ENCODE results near the gene EXT2. TPM values are rescaled to one million over a fixed set of nuclear protein-coding genes. Genes with fewer than 3 reads are reported as not detected.

The EXT2 gene
- total and polyA plus RNA-seq, 7 donors, result 11.0 to 23.5 (median 21.4) TPM

- 88 to 92% (median 90%) methylated on average over 6 of the region's 6 CpGs for WGBS, 3 donors
- intact Hi-C loops (cut with DNase I), result loop anchor here in 1 of 2 donors (10.0 kb wide), 1 partner anchor 497 kb away; no protein-coding TSS in a partner anchor
- no peaks in the 10 kb centered on the region for H3K9me3 ChIP-seq
- peaks cover 3 to 38% of the 10 kb centered on the region in 2 donors for H3K36me3 ChIP-seq (ENCODE audit: insufficient read depth in 1 of 2, low read depth in 1 of 2)
- H3K27ac ChIP-seq, result no peak overlapping the region
- H3K4me1 ChIP-seq, result peaks cover 26% of the 10 kb centered on the region
- no peak overlapping the region for H3K4me3 ChIP-seq
- H3K27me3 ChIP-seq (ENCODE audit: insufficient read depth in 3 of 3, low read length in 2 of 3), result no peaks in the 10 kb centered on the region
- DNase-seq, result no peak
- TF ChIP-seq CTCF (IDR thresholded peaks at IDR 0.05), result no peak
- no peak for ATAC-seq
These were observed 12.8 kb downstream of the EXT2 start for GRCh38 chr11:44108260-44108659.

GRCh38 chr11:44110231-44110679 is 14.8 kb downstream of the EXT2 start:
- H3K27ac ChIP-seq, result no peak overlapping the region
- H3K4me1 ChIP-seq, result peaks cover 27% of the 10 kb centered on the region
- no peaks in the 10 kb centered on the region for H3K27me3 ChIP-seq (ENCODE audit: insufficient read depth in 3 of 3, low read length in 2 of 3)
- no peak overlapping the region for H3K4me3 ChIP-seq
- WGBS, 3 donors, result 13 to 24% (median 23%) methylated on average over 4 of the region's 4 CpGs
- intact Hi-C loops (cut with DNase I), result no loop called here
- TF ChIP-seq CTCF (IDR thresholded peaks at IDR 0.05), result peak; percentile 76
- peak in 2 of 4 donors; percentile 43 to 57 for ATAC-seq
- peak in 1 of 2 donors; percentile 30 for DNase-seq
- H3K36me3 ChIP-seq (ENCODE audit: insufficient read depth in 1 of 2, low read depth in 1 of 2), result peaks cover 3 to 53% of the 10 kb centered on the region in 2 donors
- H3K9me3 ChIP-seq, result no peaks in the 10 kb centered on the region

- Histone ChIP-seq H3K36me3 (ENCODE audit: insufficient read depth in 1 of 2, low read depth in 1 of 2) (peaks cover 3 to 69% of the 10 kb centered on the region in 2 donors), H3K27me3 (ENCODE audit: insufficient read depth in 3 of 3, low read length in 2 of 3) (no peaks in the 10 kb centered on the region), H3K4me3 (no peak overlapping the region), H3K4me1 (peaks cover 29% of the 10 kb centered on the region), H3K27ac (no peak overlapping the region), H3K9me3 (no peaks in the 10 kb centered on the region)
- ATAC-seq (peak; percentile 58 to 83 (median 73)), DNase-seq (peak; percentile 52 to 76)
- no peak for TF ChIP-seq CTCF (IDR thresholded peaks at IDR 0.05)
- WGBS, 3 donors, result 46 to 57% (median 46%) methylated on average over 7 of the region's 7 CpGs
- intact Hi-C loops (cut with DNase I), result no loop called here
These were observed 16.8 kb downstream of the EXT2 start for GRCh38 chr11:44112091-44112821.

GRCh38 chr11:44113018-44113417 is 17.5 kb downstream of the EXT2 start:
- peaks cover 0 to 69% of the 10 kb centered on the region in 2 donors for H3K36me3 ChIP-seq (ENCODE audit: insufficient read depth in 1 of 2, low read depth in 1 of 2)
- intact Hi-C loops (cut with DNase I), result no loop called here
- no peaks in the 10 kb centered on the region for H3K9me3 ChIP-seq
- WGBS, 3 donors, result 72 to 85% (median 75%) methylated on average over 3 of the region's 3 CpGs
- TF ChIP-seq CTCF (IDR thresholded peaks at IDR 0.05), result no peak
- no peak for ATAC-seq
- DNase-seq, result no peak
- no peaks in the 10 kb centered on the region for H3K27me3 ChIP-seq (ENCODE audit: insufficient read depth in 3 of 3, low read length in 2 of 3)
- no peak overlapping the region for H3K27ac ChIP-seq
- H3K4me1 ChIP-seq, result peaks cover 29% of the 10 kb centered on the region
- no peak overlapping the region for H3K4me3 ChIP-seq

All from psoas muscle (tissue), 8 donors.